ENCODE measurements around the gene USF3.

GRCh38 chr3:113658107-113658506 lies 38.3 kb downstream of the USF3 start:
- TF ChIP-seq SMC3 (IDR thresholded peaks at IDR 0.05) (no peak), MAX (IDR thresholded peaks at IDR 0.05) (no peak), PHF8 (IDR thresholded peaks at IDR 0.05; ENCODE audit: borderline replicate concordance, low read depth) (no peak), HOXB5 (CRISPR knock-in tag; IDR thresholded peaks at IDR 0.05) (no peak), KDM5A (IDR thresholded peaks at IDR 0.05) (no peak), MAFK (IDR thresholded peaks at IDR 0.05; ENCODE audit: partially characterized antibody) (no peak)
- TF ChIP-seq, protein P1, sequence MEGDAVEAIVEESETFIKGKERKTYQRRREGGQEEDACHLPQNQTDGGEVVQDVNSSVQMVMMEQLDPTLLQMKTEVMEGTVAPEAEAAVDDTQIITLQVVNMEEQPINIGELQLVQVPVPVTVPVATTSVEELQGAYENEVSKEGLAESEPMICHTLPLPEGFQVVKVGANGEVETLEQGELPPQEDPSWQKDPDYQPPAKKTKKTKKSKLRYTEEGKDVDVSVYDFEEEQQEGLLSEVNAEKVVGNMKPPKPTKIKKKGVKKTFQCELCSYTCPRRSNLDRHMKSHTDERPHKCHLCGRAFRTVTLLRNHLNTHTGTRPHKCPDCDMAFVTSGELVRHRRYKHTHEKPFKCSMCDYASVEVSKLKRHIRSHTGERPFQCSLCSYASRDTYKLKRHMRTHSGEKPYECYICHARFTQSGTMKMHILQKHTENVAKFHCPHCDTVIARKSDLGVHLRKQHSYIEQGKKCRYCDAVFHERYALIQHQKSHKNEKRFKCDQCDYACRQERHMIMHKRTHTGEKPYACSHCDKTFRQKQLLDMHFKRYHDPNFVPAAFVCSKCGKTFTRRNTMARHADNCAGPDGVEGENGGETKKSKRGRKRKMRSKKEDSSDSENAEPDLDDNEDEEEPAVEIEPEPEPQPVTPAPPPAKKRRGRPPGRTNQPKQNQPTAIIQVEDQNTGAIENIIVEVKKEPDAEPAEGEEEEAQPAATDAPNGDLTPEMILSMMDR (IDR thresholded peaks at IDR 0.05) = no peak
- TF ChIP-seq, protein P2, sequence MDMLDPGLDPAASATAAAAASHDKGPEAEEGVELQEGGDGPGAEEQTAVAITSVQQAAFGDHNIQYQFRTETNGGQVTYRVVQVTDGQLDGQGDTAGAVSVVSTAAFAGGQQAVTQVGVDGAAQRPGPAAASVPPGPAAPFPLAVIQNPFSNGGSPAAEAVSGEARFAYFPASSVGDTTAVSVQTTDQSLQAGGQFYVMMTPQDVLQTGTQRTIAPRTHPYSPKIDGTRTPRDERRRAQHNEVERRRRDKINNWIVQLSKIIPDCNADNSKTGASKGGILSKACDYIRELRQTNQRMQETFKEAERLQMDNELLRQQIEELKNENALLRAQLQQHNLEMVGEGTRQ (IDR thresholded peaks at IDR 0.05) = no peak
